ENCODE results near the gene TET2. TPM values are rescaled to one million over a fixed set of nuclear protein-coding genes. Genes with fewer than 3 reads are reported as not detected.
A peak's percentile ranks its signal among the peaks of the same experiment; 100 is the strongest.

TET2 gene
- polyA plus RNA-seq, 1 experiment = 16.2 TPM

- H3K27me3 ChIP-seq (ENCODE audit: control insufficient read depth, insufficient read depth, low read length) = no peaks in the 10 kb centered on the region
- no peak overlapping the region for H3K4me3 ChIP-seq (ENCODE audit: low read depth, low read length)
- CTCF ChIA-PET = no interaction called here
- no peak for DNase-seq (ENCODE audit: low read depth, low spot score)
- no peak overlapping the region for H3K27ac ChIP-seq (ENCODE audit: low read depth, low read length)
- POLR2A ChIA-PET = no interaction called here
- no peaks in the 10 kb centered on the region for H3K9me3 ChIP-seq (ENCODE audit: control insufficient read depth, insufficient read depth, low read length)
- no peak for TF ChIP-seq CTCF (IDR thresholded peaks at IDR 0.05; ENCODE audit: low read depth, low read length)
Observed at GRCh38 chr4:105243446-105243845, 96.8 kb downstream of the TET2 start.

- no peak overlapping the region for H3K4me3 ChIP-seq (ENCODE audit: low read depth, low read length)
- H3K27me3 ChIP-seq (ENCODE audit: control insufficient read depth, insufficient read depth, low read length) = no peaks in the 10 kb centered on the region
- no peak overlapping the region for H3K27ac ChIP-seq (ENCODE audit: low read depth, low read length)
- TF ChIP-seq CTCF (IDR thresholded peaks at IDR 0.05; ENCODE audit: low read depth, low read length) = no peak
- ChIA-PET POLR2A (no interaction called here), CTCF (interaction anchor here (0.7 to 2.5 kb wide), 4 partner anchors 12 to 227 kb away, joined by 3 to 7 read pairs (median 4); partner anchors contain the start of gene PPA2)
- no peaks in the 10 kb centered on the region for H3K9me3 ChIP-seq (ENCODE audit: control insufficient read depth, insufficient read depth, low read length)
- DNase-seq (ENCODE audit: low read depth, low spot score) = peak; percentile 48
Observed at GRCh38 chr4:105246712-105247111, 100.0 kb downstream of the TET2 start.

GRCh38 chr4:105248613-105249012 lies 101.9 kb downstream of the TET2 start:
- Histone ChIP-seq H3K27me3 (ENCODE audit: control insufficient read depth, insufficient read depth, low read length) (no peaks in the 10 kb centered on the region), H3K27ac (ENCODE audit: low read depth, low read length) (no peak overlapping the region), H3K9me3 (ENCODE audit: control insufficient read depth, insufficient read depth, low read length) (no peaks in the 10 kb centered on the region), H3K4me3 (ENCODE audit: low read depth, low read length) (no peak overlapping the region)
- no peak for TF ChIP-seq CTCF (IDR thresholded peaks at IDR 0.05; ENCODE audit: low read depth, low read length)
- DNase-seq (ENCODE audit: low read depth, low spot score) = no peak
- POLR2A ChIA-PET = no interaction called here
- CTCF ChIA-PET = interaction anchor here (0.7 kb wide), 1 partner anchor 129 kb away, joined by 3 read pairs; no protein-coding TSS in a partner anchor

- H3K9me3 ChIP-seq (ENCODE audit: control insufficient read depth, insufficient read depth, low read length) = no peaks in the 10 kb centered on the region
- DNase-seq (ENCODE audit: low read depth, low spot score) = no peak
- no peaks in the 10 kb centered on the region for H3K27me3 ChIP-seq (ENCODE audit: control insufficient read depth, insufficient read depth, low read length)
- TF ChIP-seq CTCF (IDR thresholded peaks at IDR 0.05; ENCODE audit: low read depth, low read length) = peak; percentile 35
- H3K27ac ChIP-seq (ENCODE audit: low read depth, low read length) = no peak overlapping the region
- ChIA-PET CTCF (interaction anchor here (0.6 to 2.9 kb wide), 2 partner anchors 216 to 217 kb away, joined by 3 to 9 read pairs; partner anchors contain the start of gene PPA2), POLR2A (no interaction called here)
- H3K4me3 ChIP-seq (ENCODE audit: low read depth, low read length) = no peak overlapping the region
Observed at GRCh38 chr4:105257817-105258495, 111.3 kb downstream of the TET2 start.

- DNase-seq (ENCODE audit: low read depth, low spot score) = no peak
- TF ChIP-seq CTCF (IDR thresholded peaks at IDR 0.05; ENCODE audit: low read depth, low read length) = no peak
- H3K9me3 ChIP-seq (ENCODE audit: control insufficient read depth, insufficient read depth, low read length) = no peaks in the 10 kb centered on the region
- no peak overlapping the region for H3K27ac ChIP-seq (ENCODE audit: low read depth, low read length)
- no peak overlapping the region for H3K4me3 ChIP-seq (ENCODE audit: low read depth, low read length)
- H3K27me3 ChIP-seq (ENCODE audit: control insufficient read depth, insufficient read depth, low read length) = no peaks in the 10 kb centered on the region
- CTCF ChIA-PET = interaction anchor here (0.5 kb wide), 1 partner anchor 86 kb away, joined by 3 read pairs; no protein-coding TSS in a partner anchor
- POLR2A ChIA-PET = no interaction called here
Observed at GRCh38 chr4:105265689-105266088, 119.0 kb downstream of the TET2 start.

All from AG04450 (cell line).